Astrocyte (in vitro differentiated cells and primary cell): ENCODE measurements around the gene RFTN1.

Experiments used
- EZH2 ChIP-seq: IDR thresholded peaks from 2 replicates; pipeline ENCODE4 v1.6.1; 2012; ENCODE audit warnings: mild to moderate bottlenecking, low read length, inconsistent platforms; ENCODE audit not compliant: insufficient read depth
- TF ChIP-seq, protein P1 (sequence below): IDR thresholded peaks from 2 replicates; pipeline ENCODE4 v1.5.1; 2011; ENCODE audit warnings: low read depth, mild to moderate bottlenecking, inconsistent platforms, low read length, moderate library complexity; ENCODE audit not compliant: insufficient read depth

DNA sequence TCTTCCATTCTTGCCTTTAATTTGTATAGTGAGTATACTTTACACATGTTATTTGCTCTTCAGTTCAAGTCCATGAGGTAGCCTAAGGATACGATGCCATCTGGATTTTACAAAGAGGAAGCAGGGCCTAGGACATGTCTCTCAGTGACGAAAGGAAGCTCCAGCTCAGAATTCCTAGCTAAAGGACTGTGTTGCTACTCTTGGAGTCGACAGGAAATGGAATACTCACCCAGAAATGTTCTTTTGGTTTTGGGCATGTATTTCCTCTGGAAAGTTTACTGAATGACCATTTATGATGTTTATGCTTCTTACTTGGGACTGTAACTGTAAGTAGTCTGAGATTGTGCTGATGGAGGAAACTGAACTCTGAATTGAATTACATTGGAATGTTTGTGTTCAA lies 236.0 kb downstream of the RFTN1 start:
- TF ChIP-seq, protein P1, sequence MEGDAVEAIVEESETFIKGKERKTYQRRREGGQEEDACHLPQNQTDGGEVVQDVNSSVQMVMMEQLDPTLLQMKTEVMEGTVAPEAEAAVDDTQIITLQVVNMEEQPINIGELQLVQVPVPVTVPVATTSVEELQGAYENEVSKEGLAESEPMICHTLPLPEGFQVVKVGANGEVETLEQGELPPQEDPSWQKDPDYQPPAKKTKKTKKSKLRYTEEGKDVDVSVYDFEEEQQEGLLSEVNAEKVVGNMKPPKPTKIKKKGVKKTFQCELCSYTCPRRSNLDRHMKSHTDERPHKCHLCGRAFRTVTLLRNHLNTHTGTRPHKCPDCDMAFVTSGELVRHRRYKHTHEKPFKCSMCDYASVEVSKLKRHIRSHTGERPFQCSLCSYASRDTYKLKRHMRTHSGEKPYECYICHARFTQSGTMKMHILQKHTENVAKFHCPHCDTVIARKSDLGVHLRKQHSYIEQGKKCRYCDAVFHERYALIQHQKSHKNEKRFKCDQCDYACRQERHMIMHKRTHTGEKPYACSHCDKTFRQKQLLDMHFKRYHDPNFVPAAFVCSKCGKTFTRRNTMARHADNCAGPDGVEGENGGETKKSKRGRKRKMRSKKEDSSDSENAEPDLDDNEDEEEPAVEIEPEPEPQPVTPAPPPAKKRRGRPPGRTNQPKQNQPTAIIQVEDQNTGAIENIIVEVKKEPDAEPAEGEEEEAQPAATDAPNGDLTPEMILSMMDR = no peak
- no peak for TF ChIP-seq EZH2
